ENCODE measurements around the gene ETFRF1. TPM values are rescaled to one million over a fixed set of nuclear protein-coding genes. Genes with fewer than 3 reads are reported as not detected.

The ETFRF1 gene
- total RNA-seq, 1 experiment from 2014 or later = 7.7 TPM

Other genes with a start within 250 kb of the ETFRF1 start
- not detected in 2 replicates for gene BCAT1, start 246.1 kb upstream of the ETFRF1 start, total RNA-seq (2014; rRNA removed)
- not detected in 2 replicates for gene DNAI7, start 77 bp upstream of the ETFRF1 start, total RNA-seq (2014; rRNA removed)
- gene KRAS, start 55.7 kb downstream of the ETFRF1 start, total RNA-seq (2014; rRNA removed) = 5.8 and 6.2 TPM in 2 replicates

Data from PC-3 (cell line).